HS-27A (cell line): ENCODE data around the gene ACAP3.
"Not testable (repeated sequence)": the region's sequence is repeated elsewhere in the genome, so short reads cannot be mapped to it uniquely, and the experiment has no call there.

Experiments
- DNase-seq: peaks from one replicate; pipeline ENCODE4 v3.0.0-alpha.2; 2012; ENCODE audit warnings: low read depth, missing footprints

ACAP3 gene

DNA sequence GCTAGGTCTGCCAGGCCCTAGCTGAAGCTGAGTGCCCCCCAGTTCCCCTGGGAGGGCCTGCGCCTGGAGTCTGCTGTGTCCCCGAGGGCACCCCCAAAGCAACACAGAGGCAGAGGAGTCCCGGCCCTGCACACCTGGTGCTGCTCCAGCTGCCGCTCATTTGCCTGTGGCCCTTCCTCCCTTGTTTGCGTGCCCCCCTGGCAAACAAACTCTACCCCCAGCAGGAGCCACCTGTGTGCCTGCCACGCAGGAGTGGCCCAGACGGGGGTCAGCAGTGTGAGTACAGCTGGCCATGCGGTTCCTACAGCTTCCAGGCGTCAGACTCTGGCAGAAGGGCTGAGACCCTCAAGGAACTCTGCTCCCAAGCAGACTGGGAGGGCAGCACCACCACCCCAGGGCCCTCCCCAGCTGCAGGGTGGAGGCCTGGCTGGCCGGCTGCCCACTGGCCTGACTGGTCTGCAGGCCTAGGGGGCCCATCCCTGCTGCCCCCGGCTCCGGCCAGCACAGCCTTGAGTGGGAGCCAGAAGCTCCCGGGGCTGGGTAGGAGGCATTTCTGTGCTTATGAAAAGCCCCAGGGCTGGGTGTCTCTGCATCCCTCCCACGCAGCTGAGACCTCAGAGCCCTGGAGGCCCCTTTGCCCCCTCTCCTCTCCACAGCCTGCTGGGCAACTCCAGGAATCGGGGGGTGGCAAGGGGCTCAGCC lies 22.8 kb upstream of the ACAP3 start:
- DNase-seq: no peak

DNA sequence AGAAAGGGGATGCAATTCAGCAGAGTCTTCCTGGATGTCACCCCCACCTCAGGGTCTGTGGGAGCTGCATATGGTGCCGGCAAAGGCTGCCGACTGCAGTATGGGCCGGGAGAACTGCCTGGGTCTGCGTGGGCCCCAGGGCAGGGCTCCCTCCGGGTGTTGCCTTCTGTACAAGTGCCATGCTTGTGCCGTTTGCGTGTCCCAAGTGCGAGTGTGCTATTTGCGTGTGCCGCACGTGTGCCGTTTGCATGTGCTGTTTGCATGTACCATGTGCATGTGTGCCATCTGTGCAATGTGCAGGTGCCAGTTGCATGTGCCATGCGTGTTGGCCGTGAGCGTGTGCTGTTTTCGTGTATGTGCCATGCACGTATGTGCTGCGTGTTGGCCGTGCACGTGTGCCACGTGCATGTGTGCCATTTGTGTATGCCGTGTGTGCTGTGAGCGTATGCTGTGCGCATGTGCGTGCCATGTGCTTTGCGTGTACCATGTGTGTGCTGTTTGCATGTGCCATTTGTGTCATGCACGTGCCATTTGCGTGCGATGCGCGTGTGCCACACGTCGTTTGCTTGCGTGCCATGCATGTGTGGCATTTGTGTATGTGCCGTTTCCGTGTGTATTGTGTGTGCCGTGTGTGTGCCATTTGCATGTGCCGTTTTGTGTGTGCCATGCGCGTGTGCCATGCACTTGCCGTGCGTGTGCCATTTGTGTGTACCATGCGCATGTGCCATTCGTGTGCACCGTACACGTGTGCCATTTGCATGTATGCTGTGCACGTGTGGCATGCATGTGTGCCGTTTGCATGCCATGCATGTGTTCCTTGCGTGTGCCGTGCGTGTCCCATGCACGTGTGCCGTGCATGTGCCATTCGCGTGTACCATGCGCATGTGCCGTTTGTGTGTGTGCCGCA lies 21.8 kb upstream of the ACAP3 start:
- DNase-seq: no peak

DNA sequence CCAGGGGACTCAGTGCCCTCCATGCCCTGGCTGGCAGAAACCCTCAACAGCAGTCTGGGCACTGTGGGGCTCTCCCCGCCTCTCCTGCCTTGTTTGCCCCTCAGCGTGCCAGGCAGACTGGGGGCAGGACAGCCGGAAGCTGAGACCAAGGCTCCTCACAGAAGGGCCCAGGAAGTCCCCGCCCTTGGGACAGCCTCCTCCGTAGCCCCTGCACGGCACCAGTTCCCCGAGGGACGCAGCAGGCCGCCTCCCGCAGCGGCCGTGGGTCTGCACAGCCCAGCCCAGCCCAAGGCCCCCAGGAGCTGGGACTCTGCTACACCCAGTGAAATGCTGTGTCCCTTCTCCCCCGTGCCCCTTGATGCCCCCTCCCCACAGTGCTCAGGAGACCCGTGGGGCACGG lies 20.5 kb upstream of the ACAP3 start:
- no peak for DNase-seq

DNA sequence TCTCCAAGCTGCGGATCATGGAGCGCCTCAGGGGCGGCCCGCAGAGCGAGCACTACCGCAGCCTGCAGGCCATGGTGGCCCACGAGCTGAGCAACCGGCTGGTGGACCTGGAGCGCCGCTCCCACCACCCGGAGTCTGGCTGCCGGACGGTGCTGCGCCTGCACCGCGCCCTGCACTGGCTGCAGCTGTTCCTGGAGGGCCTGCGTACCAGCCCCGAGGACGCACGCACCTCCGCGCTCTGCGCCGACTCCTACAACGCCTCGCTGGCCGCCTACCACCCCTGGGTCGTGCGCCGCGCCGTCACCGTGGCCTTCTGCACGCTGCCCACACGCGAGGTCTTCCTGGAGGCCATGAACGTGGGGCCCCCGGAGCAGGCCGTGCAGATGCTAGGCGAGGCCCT lies 19.6 kb upstream of the ACAP3 start:
- DNase-seq: no peak

DNA sequence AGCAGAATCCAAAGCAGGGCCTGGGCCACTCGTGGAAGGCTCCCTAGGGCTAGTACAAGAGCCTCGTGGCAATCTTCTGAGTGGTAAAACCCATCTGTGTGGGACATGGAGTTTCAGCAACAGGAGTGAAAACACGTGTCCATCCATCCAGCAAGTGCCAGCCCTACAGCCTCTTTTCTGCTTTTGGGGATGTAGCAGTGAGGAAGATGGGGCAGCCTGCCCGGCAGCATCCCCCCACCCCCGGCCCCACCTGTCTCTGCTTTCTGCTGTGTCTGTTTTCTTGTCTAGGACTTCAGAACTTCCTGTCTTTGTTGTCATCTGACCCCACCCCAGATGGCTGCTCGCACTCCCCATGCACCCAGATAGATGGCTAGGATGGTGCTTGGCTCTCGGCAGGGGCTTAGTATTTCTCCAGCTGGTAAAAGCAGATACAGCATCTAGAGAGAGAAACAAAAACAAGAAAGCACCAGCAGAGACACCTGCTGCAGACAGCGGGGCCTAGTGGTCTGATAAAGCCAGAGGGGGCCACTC lies 18.4 kb upstream of the ACAP3 start:
- DNase-seq: no peak

DNA sequence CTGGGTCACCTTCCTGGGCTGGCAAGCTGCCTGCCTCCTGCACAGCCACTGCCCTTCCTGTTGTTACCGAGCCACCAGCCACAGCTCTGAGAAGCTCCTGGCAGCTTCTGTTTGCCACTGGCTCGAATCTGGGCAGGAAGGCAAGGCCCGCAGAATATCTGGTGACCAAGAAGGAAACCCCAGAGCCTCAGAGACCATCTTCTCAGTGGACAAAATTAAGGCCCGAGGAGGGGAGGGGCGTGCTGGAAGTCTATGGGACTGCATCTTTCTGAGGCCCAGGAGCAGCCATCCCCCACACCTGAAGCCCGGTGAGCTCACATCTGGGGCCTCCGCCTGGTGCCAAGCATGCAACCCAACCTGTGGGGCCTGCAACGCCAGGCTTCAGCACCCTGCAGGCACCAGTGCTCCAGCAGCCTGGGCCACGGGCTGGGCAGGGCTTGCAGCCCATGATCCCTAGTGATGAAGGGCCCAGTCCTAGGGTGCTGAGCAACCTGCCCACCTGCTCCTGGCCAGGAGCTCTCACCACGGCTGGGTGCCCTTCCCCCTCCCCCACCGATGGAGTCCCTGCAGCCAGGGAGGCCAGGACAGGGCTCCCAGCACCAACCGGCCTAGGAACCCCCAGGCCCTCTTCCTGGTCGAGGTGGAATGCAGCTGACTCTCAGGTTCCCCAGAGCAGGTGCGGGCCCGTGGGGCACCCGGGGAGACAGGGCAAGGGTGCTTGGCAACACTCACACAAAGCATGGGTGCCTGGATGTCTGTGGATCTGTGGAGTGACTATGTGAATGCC lies 17.8 kb upstream of the ACAP3 start:
- no peak for DNase-seq

DNA sequence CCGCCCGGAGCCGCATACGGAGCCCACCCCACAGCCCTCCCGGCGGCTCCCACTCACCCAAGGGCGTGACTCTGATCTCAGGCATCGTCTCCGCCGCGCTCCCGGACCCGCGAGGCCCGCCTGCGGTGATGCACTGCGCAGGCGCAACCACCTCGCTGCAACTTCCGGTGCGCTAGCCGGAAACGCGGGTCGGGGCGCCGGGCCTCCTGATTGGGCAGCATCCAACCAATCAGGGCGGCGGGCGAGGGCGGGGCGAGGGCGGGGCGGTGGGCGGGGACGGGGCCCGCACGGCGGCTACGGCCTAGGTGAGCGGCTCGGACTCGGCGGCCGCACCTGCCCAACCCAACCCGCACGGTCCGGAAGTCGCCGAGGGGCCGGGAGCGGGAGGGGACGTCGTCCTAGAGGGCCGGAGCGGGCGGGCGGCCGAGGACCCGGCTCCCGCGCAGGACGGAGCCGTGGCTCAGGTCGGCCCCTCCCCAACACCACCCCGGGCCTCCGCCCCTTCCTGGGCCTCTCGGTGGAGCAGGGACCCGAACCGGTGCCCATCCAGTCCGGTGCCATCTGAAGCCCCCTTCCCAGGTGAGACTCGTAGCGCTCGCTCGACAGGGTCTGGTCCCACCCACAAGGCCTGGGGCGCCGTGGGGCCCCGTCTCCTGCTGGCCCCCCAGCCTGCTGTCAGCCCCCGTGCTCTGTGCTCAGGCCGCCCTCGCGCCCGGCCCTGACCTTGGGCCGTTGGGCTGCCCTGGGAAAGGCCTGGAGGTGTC lies 17.0 kb upstream of the ACAP3 start, which contains the start of the genes CPTP and INTS11:
CPTP (plus strand) TSS at position 279 of the 764 bp plus-strand sequence. CDS start 2,109 bp downstream, outside the sequence.
INTS11 (minus strand) TSS at position 137 of the 764 bp plus-strand sequence; CDS start at position 85, 52 bp downstream.
- peak; percentile 73 for DNase-seq

DNA sequence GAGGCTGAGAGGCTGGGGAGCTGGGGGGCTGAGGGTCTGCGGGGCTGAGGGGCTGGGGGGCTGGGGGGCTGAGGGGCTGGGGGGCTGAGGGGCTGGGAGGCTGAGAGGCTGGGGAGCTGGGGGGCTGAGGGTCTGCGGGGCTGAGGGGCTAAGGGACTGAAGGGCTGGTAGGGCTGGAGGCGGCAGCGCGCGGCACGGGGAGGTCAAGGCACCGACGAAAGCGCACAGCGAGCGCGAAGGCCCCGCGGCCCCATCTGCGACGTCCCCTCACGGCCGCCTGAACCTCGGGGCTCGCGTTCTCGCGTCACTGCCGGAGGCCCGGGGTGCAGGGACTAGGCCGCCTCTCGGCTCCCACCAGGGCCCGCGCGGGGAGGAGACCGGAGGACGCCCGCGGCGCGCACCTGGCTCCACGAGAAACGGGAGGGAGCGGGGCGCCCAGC lies 16.4 kb upstream of the ACAP3 start:
- DNase-seq: no peak

DNA sequence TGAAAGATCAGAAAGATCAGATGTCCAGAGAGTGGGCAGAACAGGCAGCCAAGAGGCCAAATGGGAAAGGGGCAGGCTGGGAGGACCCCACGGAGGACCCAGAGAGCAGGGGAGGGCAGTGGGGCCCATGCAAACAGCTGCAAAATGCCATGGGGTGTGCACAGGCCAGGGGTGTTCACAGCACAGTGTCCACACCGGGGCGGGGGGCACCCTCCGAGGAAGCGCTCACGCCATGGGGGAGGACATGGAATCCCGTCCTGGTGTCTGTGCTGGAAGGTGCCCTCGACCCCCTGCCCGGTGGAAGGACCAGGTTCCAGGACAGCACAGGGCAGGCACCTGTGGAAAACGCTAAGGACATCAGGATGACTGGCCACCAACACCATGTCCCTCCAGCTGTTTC lies 15.2 kb upstream of the ACAP3 start:
- DNase-seq: no peak

DNA sequence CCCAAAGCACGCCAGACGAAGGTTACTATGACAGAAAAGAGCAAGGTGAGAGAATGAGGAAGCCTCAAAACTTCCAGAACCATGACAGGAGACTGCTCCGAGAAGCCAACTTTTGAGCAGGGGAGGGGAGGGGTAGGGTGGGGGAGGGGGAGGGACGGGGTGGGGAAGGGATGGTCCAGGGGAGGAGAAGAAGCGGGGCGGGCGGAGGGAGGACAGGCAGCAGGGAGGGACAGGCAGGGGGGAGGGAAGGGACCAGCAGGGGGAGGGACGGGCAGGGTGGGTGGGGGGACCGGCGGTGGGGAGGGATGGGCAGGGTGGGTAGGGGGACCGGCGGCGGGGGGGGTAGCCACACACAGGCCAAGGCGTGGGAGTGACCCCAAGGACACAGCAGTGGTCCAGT lies 14.7 kb upstream of the ACAP3 start:
- DNase-seq: no peak

DNA sequence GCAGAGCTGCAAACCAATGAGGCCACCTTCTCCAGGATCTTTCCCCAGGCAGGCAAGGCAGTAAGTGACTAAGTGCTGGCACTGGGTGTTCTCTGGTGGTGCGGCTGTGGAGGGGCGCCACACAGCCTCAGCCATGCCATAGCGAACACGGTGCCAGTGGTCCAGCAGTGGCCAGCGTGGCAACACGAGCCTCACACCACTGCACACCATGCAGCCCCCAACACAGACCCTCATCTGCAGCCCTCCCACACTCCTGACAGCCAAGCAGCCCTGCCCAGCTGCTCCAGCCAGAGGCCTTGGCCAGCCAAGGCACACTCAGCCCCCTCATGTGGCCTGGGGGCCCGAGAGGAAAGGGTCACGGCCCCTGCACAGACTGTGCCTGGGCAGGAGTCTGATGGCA lies 13.7 kb upstream of the ACAP3 start:
- DNase-seq: no peak

DNA sequence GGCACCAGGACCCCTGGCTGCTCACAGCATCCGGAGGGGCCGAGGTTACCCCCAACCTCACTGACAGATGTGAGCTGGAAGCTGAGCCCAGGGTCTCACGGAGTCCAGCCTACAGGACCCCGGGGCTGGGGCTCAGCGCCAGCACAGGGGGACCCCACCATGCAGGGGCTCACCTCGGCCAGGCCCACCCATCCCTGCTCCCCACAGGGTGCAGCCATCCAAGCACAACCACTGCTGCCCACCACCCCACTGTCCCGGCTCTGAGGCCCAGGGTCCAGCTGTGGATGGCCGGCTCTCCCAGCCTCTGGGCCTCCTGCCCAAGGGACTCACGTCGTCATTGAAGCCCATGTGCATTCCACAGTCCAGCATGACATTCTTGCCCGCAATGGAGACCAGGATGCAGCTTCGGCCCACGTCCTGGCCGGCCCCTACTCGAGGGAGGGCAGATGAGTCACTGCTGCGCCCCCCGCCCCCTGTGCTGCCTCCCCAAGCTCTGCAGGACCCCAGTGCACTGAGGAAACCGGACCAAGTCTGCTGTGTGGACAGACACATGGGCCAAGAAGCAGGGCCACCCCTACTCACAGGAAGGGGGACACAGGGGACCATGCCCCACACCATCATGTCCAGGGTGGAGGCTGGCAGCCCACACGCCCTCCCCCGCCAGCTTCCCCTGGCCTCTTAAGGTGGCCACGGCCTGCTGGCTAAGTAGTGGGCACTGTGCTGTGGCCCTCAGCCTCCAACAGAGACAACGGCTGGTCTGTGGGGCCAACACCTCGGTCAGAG lies 13.1 kb upstream of the ACAP3 start:
- DNase-seq: no peak

DNA sequence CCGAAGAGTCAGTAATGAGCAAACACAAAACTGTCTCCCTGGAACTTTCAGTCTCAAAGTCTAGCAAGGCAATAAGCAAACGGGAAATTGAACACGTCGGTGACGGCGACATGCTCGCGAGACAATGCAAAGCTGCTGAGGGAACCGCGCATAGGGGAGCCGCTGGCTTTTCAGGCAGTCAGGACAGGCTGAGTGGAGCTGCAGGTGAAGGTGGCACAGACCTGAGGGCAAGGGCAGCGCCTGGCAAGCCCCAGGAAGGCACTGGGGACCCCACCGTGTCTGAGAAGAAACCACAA lies 11.9 kb upstream of the ACAP3 start:
- no peak for DNase-seq

DNA sequence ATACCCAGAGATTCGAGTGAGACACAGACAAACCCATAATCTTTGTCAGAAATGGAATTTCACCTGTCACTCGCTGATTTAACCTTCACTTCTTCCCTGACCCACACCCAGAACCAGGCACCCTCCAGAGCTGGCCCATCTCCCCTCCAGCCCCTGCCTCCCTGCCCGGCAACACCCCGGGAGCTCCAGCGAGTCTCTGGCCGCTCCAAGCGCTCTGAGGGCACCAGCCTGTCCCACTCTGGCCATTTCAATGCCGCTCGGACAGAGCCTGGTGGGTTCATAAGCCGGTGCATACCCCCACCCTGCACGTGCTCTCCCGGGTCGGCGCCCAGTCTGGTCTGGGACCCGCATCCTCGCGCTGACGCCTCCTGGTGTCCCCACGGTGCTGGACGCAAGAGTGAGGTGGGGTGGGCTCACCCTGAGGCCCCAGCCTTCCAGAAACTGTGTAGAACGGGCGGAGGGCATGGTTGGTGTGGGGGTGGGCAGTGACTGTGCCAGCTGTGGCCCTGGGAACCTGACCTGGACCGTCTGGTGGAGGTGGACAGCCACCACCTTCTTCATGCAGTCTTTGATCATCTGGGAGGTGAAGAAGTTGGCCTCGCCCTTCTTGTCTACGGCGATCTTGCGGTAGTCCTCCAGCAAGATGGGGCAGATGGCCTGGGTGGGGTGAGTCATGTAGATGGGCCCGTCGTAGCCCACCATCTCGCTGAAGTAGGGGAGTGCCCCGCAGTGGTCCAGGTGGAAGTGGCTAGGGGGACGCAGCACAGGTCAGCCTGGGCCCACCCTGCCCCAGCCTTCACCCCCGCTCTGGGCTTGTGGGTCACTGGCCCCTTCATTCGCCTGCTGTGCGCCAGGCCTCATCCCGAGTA lies 11.3 kb upstream of the ACAP3 start:
- DNase-seq: no peak

DNA sequence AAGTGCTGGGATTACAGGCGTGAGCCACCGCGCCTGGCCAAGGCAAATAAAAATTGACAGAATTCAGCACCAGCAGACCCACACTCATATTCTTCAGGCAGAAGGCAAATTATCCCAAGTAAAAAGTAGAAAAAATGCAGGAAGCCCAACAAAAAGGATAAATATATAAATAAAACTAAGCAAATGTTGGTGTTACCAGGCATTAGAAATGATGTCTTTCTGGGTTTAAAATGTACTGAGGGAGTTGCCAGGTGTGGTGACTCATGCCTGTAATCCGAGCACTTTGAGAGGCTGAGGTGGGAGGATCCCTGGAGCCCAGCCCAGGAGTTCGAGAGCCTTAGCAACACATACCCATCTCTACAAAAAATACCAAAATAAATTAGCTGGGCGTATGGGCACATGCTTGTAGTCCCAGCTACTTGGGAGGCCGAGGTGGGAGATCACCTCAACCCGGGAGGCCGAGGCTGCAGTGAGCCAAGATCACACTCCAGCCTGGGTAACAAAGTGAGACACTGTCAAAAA lies 10.5 kb upstream of the ACAP3 start:
- DNase-seq: peak; percentile 67

DNA sequence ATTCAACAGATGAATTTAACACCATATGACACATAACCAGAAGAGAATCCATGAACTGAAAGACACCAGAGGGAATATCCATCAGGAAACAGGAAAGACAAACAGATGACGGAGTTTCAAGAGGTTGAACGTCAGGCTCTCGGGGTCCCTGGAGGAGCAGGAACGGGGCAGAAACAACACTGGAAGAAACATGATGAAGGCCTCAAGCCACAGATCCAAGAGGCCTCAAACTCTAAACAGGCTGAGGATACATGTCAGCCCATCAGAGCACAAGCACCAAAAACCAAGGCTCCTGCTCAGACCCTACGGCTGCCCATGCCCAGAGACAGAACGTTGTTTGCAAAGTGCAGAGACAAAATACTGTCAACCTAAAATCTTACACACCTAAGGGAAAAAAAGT lies 9.7 kb upstream of the ACAP3 start:
- DNase-seq: no peak

DNA sequence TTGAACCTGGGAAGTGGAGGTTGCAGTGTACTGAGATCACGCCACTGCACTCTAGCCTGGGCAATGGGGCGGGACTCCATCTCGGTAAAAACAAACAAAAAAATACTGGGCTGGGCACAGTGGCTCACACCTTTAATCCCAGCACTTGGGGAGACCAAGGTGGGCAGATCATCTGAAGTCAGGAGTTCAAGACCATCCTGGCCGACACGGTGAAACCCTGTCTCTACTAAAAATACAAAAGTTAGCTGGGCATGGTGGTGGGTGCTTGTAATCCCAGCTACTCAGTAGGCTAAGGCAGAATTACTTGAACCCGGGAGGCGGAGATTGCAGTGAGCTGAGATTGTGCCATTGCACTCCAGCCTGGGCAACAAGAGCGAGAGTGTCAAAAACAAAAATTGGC lies 8.5 kb upstream of the ACAP3 start:
- not testable (repeated sequence) for DNase-seq

DNA sequence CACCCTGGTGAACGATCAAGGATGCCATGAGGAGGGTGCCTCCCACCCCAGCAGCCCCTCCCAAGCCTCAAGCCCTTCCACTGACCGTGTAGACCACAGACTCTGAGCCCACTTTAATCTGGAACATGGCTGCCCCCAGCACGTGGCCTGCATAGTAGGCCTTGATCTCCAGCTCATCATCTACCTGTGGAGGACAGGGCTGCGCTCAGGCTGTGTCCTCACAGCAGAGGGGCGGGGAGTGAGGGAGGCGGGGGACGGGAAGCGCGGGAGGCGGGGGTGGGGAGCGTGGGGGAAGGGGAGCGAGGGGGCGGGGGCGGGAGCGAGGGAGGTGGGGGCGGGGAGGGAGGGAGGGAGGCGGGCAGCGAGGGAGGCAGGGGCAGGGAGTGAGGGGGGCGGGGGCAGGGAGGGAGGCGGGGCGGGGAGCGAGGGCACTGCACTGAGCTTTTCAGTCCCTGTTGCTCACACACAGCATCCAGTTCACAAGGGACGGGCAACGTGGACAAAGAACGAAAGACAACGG lies 7.8 kb upstream of the ACAP3 start:
- no peak for DNase-seq

DNA sequence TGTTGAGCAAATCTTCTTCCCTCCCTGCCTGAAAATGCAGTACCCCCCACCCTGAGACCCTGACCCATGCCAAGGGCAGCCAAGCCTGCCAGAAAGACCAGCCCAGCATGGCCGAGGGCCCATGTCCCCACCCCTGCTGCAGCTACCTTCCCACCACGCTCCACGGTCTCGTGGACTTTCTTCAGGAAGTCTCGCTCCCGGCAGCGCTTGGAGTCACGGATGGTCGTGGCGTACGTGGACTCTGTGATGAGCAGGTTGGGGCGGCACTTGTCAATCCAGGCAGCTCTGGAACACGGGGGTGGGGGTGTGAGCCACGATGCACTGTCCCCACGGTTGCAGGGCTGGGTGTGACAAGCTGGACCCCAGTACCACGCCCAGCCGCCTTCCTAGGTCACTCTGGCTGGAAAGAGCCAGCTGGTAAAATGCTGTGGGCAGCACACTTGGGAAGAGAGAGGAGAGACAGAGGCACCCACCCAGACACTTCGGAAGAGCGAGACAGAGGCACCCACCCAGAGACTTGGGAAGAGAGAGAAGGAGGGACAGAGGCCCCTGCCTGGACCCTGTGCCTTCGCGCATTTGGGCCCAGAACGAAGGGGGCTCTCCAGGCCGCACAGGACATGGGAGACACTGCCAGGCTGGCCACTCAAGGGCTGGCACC lies 7.1 kb upstream of the ACAP3 start:
- DNase-seq: no peak
